ENCODE results near the gene SAP130.
"Not testable (repeated sequence)": the region's sequence is repeated elsewhere in the genome, so short reads cannot be mapped to it uniquely, and the experiment has no call there.

Gene SAP130

GRCh38 chr2:127950264-127950663 is 77.6 kb downstream of the SAP130 start:
- DNase-seq = no peak

- no peak for DNase-seq
Measured at GRCh38 chr2:127945281-127945680, 82.6 kb downstream of the SAP130 start.

GRCh38 chr2:127943186-127943585 is 84.7 kb downstream of the SAP130 start:
- no peak for DNase-seq

- DNase-seq = no peak
Measured at GRCh38 chr2:127942002-127942401, 85.9 kb downstream of the SAP130 start.

- DNase-seq = no peak
Measured at GRCh38 chr2:127941461-127941860, 86.4 kb downstream of the SAP130 start.

- no peak for DNase-seq
Measured at GRCh38 chr2:127940641-127941040, 87.2 kb downstream of the SAP130 start.

- DNase-seq = no peak
Measured at GRCh38 chr2:127935337-127935736, 92.5 kb downstream of the SAP130 start.

- no peak for DNase-seq
Measured at GRCh38 chr2:127932199-127932876, 95.5 kb downstream of the SAP130 start.

GRCh38 chr2:127929449-127929848 is 98.4 kb downstream of the SAP130 start:
- no peak for DNase-seq

- DNase-seq = no peak
Measured at GRCh38 chr2:127927384-127927783, 100.5 kb downstream of the SAP130 start.

GRCh38 chr2:127917916-127918315 is 109.9 kb downstream of the SAP130 start:
- no peak for DNase-seq

- no peak for DNase-seq
Measured at GRCh38 chr2:127913808-127914457, 113.9 kb downstream of the SAP130 start.

- DNase-seq = no peak
Measured at GRCh38 chr2:127911737-127912136, 116.1 kb downstream of the SAP130 start.

- no peak for DNase-seq
Measured at GRCh38 chr2:127910415-127910814, 117.4 kb downstream of the SAP130 start.

GRCh38 chr2:127909019-127909418 is 118.8 kb downstream of the SAP130 start:
- DNase-seq = no peak

- DNase-seq = not testable (repeated sequence)
Measured at GRCh38 chr2:127907733-127908400, 120.0 kb downstream of the SAP130 start.

- no peak for DNase-seq
Measured at GRCh38 chr2:127906206-127906926, 121.5 kb downstream of the SAP130 start.

- DNase-seq = no peak
Measured at GRCh38 chr2:127901339-127902056, 126.4 kb downstream of the SAP130 start.

- no peak for DNase-seq
Measured at GRCh38 chr2:127897531-127898211, 130.2 kb downstream of the SAP130 start.

GRCh38 chr2:127893494-127893893 is 134.4 kb downstream of the SAP130 start:
- DNase-seq = no peak

GRCh38 chr2:127893033-127893432 is 134.8 kb downstream of the SAP130 start:
- DNase-seq = no peak

GRCh38 chr2:127891811-127892210 is 136.0 kb downstream of the SAP130 start:
- no peak for DNase-seq
